ENCODE data around the gene ARFIP1.
"Not testable (repeated sequence)": the region's sequence is repeated elsewhere in the genome, so short reads cannot be mapped to it uniquely, and the experiment has no call there.

Gene ARFIP1, protein sequence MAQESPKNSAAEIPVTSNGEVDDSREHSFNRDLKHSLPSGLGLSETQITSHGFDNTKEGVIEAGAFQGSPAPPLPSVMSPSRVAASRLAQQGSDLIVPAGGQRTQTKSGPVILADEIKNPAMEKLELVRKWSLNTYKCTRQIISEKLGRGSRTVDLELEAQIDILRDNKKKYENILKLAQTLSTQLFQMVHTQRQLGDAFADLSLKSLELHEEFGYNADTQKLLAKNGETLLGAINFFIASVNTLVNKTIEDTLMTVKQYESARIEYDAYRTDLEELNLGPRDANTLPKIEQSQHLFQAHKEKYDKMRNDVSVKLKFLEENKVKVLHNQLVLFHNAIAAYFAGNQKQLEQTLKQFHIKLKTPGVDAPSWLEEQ

DNA sequence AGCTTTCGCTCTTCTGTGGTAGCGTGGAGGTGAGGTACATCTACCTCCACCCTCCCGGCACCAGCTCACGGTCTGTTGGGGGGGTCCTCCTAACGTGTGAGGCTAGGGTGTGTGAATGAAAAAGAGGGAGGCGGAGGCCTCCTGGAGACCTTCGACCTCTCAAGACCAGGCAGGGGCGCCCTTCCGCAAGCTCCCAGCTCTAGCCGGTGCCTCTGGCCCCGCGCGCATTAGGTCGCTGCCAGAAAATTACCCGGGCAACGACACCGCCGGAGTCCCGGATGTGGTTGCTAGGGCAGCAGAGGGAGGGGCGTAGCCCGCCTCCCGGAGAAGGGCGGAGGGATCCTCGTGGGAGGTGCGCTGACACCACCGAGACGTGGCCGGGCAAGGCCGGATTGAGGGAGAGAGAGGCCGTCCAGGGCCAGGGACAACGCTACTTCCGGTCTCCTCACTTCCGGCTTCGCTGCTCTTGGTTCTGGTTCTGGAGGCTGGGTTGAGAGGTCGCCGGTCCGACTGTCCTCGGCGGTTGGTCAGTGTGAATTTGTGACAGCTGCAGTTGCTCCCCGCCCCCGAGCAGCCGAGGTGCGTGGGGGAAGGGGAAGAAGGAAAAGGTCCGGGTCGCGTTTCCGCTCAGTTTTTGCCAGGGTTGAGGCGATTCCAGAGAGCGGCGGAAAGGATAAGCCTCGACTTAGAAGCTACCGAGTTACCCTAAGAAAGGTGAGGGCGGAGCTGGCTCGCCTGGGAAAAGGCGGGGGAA is at the start of gene ARFIP1, which contains the start of gene TIGD4:
Gene ARFIP1, plus strand, starts transcription at position 442 of the 754 bp plus-strand sequence. CDS start 49,680 bp downstream, outside the sequence.
Gene TIGD4, minus strand, starts transcription at position 218 of the 754 bp plus-strand sequence. CDS start 8,726 bp downstream, outside the sequence.
- peak within 1 kb of the TSS; percentile 76 for H3K4me3 ChIP-seq (ENCODE audit: low read depth, low read length)

DNA sequence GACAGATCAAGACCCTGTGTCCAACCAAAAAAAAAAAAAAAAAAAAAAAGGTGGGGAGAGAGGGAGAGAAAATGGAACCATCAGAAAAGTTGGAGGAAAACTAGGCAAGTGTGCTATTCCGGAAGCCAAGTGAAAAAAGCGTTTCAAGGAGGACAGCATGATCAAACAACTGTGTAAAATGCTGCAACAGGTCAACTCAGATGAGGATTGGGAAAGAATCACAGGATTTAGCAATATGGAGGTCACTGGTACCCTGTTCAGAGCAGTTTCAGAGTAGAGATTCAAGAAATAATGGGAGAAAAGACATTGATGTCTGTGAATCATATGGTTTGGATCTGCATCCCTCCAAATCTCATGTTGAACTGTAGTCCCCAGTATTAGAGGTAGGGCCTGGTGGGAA is 47.8 kb upstream of the ARFIP1 start:
- no peak overlapping the region for H3K4me3 ChIP-seq (ENCODE audit: low read depth, low read length)

DNA sequence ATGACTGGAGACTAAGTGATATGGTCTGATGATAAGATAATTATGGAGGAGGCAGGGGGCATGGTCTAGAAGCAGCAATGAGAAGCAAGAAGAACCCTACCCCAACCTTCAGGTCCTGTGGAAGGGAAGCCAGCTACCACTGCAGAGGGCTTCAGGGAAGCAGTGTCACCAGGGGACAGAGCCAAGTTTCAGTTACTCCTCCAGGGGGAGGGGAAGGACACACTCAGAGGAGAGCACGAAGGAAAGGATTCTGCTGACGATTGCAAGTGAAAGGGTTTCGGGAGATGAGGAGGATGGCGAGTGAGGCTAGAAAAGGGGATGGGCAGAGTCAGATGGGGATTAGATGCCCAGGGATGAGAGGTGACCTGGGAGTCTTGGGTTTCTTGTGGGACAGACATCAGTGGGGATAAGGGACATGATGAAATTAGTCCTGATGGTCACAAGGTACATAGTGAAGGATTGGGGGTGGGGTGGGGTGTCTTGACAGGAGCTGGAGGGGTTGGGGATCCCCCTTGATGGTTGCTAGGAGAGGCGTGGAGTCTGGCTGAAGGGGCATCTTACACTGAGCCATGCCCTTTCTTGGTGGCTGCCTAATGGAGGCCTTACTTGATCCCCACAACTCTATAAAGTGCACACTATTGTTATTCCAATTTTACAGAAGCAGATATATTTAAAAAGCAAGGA is 45.6 kb upstream of the ARFIP1 start:
- no peak overlapping the region for H3K4me3 ChIP-seq (ENCODE audit: low read depth, low read length)

DNA sequence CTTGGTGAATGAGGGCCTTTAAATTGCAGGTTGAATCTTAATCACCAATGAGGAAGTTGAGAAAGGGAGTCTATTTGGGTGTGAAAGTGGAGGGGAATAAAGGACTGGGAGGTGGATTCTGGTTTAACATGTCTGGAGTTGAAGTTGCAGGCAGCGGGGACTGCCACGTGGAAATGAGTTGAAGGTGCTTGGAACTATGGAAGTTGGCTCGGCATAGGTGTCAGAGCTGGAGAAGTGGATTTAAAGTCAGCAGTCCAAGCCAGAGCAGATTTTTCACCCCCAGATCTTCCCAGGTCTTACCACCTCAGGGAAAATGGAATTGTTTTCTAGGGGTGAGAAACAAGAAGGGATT is 45.1 kb upstream of the ARFIP1 start:
- no peak overlapping the region for H3K4me3 ChIP-seq (ENCODE audit: low read depth, low read length)

DNA sequence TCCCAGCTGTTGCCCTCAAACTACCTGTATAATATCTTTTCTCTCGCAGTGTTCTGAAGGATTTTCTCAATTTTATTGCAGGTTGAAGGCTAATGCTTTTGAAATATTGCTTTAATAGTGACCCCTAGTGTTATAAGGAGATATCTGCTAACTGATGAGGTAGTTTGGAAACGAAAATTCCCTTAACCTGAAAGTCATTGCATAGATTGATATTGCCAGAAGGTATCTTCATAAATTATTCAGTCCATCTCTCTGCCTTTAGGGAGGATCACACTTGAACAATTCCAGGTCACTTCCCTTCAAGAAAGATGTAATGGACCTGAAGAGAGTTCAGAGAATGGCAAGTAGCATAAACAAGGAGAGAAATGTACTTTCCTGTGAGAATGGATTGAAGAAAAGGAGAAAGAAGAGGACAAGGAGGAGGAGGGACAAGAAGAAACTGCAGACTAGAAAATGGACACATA is 44.3 kb upstream of the ARFIP1 start:
- H3K4me3 ChIP-seq (ENCODE audit: low read depth, low read length), result no peak overlapping the region

DNA sequence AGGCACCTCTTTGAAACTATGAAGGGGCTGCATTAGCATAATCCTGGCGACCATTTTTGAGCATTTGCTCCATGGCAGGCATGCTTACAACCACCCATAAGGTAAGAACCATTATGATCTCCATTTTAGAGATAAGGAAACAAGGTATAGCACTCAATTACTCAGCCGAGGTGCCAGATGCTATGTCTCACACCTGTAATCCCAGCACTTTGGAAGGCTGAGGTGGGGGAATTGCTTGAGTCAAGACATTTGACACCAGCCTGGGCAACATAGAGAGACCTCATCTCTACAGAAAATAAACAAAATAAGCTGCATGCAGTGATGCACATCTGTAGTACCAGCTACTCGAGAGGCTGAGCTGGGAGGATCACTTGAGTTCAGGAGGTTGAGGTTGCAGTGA is 43.8 kb upstream of the ARFIP1 start:
- H3K4me3 ChIP-seq (ENCODE audit: low read depth, low read length), result no peak overlapping the region

- no peak overlapping the region for H3K4me3 ChIP-seq (ENCODE audit: low read depth, low read length)
Measured at GRCh38 chr4:152738827-152739226, 40.9 kb upstream of the ARFIP1 start.

DNA sequence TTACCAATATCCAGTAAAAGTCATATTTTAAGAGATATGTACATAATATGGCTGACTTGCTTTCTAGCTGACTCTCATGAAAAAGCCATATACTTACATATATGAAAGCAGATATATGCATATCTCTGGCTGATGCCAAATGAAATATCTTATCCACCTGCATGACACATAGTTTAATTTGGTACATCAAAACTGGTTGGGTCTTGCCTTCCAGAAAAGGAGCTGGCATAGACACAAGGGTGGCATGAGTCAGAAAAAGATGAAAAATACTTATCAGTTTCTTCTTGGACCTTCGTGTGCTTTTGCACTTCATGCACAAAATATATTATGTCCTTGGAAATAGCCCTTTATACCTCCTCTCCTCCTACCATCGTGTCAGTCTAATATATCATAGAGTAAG is 32.3 kb upstream of the ARFIP1 start:
- no peak overlapping the region for H3K4me3 ChIP-seq (ENCODE audit: low read depth, low read length)

- no peak overlapping the region for H3K4me3 ChIP-seq (ENCODE audit: low read depth, low read length)
Measured at GRCh38 chr4:152748619-152749018, 31.1 kb upstream of the ARFIP1 start.

GRCh38 chr4:152763796-152764195 is 16.0 kb upstream of the ARFIP1 start:
- no peak overlapping the region for H3K4me3 ChIP-seq (ENCODE audit: low read depth, low read length)

- H3K4me3 ChIP-seq (ENCODE audit: low read depth, low read length), result not testable (repeated sequence)
Measured at GRCh38 chr4:152765069-152765737, 14.6 kb upstream of the ARFIP1 start.

- no peak overlapping the region for H3K4me3 ChIP-seq (ENCODE audit: low read depth, low read length)
Measured at GRCh38 chr4:152771741-152772533, 7.8 kb upstream of the ARFIP1 start.

DNA sequence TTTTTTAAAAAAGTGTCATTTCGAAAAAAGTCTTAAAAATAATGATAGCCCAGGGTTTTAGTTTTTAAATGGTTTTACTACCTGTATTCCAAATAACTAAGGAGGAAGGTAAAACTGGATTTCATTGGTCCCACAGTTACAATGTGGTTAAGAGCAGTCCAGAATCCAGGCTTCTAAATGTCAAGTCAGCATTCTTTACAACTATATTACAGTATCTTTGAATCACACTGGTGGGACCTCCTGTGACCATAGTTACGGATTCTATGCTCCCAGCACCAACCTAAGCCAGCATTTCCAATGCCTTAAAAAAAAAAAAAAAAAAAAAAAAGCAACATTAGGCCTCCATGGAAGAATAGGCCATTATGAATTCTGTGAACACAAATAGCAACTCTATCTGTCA is 6.4 kb upstream of the ARFIP1 start:
- H3K4me3 ChIP-seq (ENCODE audit: low read depth, low read length), result no peak overlapping the region

DNA sequence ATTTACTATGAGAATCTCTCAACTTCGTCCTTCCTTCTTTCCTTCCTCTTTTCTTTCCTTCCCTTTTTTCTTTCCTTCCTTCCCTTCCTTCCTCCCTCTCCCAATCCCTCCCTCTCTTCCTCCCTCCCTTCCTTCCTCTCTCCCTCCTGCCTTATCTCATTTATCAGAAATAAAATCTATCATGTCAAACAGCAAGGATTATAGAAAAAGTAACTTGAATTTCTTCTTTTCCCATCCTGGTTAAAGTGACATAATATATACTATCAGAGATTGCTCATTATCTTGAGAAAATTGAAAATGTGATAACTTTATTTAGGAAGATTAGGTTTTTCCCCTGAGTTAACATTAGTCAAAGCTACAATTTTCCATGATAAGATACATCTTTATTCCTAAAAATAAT is 5.8 kb upstream of the ARFIP1 start:
- no peak overlapping the region for H3K4me3 ChIP-seq (ENCODE audit: low read depth, low read length)

GRCh38 chr4:152776352-152776751 is 3.4 kb upstream of the ARFIP1 start:
- no peak overlapping the region for H3K4me3 ChIP-seq (ENCODE audit: low read depth, low read length)

GRCh38 chr4:152777488-152777887 is 2.3 kb upstream of the ARFIP1 start:
- H3K4me3 ChIP-seq (ENCODE audit: low read depth, low read length), result no peak overlapping the region

DNA sequence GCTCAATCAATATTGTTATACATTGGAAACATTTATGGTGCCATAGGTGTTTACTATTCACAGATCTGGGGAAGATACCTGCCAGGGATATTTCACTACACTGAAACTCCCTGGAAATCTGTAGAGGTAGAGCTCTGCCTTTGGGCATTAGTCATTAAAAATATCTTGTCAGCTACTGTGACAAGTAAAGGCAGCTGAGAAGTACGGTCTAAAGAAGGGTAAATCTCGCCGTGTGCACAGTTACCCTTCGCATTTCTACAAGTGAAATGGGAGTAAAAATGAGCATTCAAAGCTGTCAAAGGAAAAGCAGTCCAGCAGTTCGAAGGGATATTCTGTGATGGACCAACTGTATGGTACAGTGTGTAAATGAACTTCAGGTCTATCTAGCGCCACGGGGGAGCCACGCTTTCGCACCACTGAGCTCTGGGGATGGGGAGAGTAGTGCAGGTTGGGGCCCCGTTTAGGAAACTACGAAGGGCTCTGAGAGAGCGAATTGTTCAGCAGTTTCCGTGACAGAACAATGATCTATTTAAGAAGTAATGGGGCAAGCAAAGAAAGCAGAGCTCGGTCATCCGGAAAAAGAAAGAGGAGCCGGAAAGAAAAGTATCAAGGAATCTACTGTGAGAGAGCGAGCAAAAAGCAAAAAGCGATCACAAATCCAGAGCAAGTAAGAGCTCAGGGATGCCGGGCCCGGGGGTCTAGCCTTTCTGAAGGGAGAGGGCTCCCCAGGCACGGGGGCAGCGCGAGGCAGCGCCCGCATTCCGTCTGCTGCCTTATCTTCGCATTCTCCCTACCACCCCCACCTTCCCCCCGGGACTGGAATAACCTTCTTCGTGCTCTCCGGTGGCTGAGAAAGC is 870 bp upstream of the ARFIP1 start:
- H3K4me3 ChIP-seq (ENCODE audit: low read depth, low read length), result peak overlapping the region; percentile 76

DNA sequence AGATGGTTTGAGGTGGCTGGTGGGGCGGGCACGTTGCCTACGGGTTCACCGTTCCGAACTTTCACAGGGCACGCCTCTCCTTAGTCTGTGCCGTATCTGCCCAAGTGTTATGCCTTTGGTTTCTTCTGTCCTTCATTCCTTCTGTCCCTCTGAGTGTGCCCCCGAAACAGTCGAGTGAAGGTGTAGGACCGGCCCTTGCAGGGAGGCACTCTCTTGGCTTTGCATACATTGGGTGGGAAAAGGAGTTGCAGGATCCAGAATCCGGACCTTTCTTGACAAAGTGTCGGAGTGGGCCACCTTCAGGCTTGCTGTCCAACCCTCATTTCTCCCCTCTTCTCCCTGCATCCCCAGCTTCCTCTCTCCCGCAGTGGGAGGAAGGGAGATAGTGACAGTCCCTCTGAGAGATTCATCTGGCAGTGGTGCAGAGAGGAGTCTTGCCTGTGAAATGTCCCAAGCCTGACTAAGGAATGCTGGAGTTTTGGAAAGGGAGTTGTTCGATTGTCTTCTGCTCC is 569 bp downstream of the ARFIP1 start:
- H3K4me3 ChIP-seq (ENCODE audit: low read depth, low read length), result peak overlapping the region; percentile 76

Measured in iPS-11a (cell line).